A549 (cell line): ENCODE data around the gene PSAT1.

Source experiments
- CEBPB ChIP-seq, 2 experiments: fragments of >200 bp in 1 of 2; sonication (Bioruptor Twin) in 1 of 2; formaldehyde crosslinking in 1 of 2; IDR thresholded peaks; 2 replicates each; pipeline ENCODE4 v1.6.1; 2012 to 2016
- CHD4 ChIP-seq: fragments of 200-600 bp; sonication (generic); IDR thresholded peaks from 2 replicates; pipeline ENCODE4 v1.6.1; 2016; ENCODE audit warnings: antibody characterized with exemption, mild to moderate bottlenecking, borderline replicate concordance
- EP300 ChIP-seq, 2 experiments: fragments of >200 bp; sonication (Bioruptor Twin); formaldehyde crosslinking; IDR thresholded peaks; 2 replicates in 1 of 2; 3 replicates in 1 of 2; pipeline ENCODE4 v1.6.1; 2016 to 2017
- FOSB ChIP-seq: fragments of 250-450 bp; sonication (Bioruptor Pico); IDR thresholded peaks from 2 replicates; pipeline ENCODE4 v1.5.0; 2020; ENCODE audit warnings: mild to moderate bottlenecking, moderate library complexity
- KDM5A ChIP-seq: fragments of 200-600 bp; sonication (generic); IDR thresholded peaks from 2 replicates; pipeline ENCODE4 v1.6.1; 2016; ENCODE audit warnings: antibody characterized with exemption, mild to moderate bottlenecking
- MAFK ChIP-seq: fragments of 450-650 bp; IDR thresholded peaks from 2 replicates; pipeline ENCODE4 v1.6.1; 2014; ENCODE audit not compliant: partially characterized antibody
- NFE2L2 ChIP-seq: fragments of 150-350 bp; conservative IDR thresholded peaks from 2 replicates; pipeline ENCODE4 v1.6.1; 2014; ENCODE audit warnings: low read length
- POLR2A ChIP-seq: IDR thresholded peaks from 2 replicates; pipeline ENCODE4 v1.6.1; 2012; ENCODE audit warnings: mild to moderate bottlenecking, low read length
- SMC3 ChIP-seq: fragments of >200 bp; sonication (Bioruptor Twin); formaldehyde crosslinking; IDR thresholded peaks from 3 replicates; pipeline ENCODE4 v1.6.1; 2018; ENCODE audit warnings: inconsistent platforms
- TF ChIP-seq, protein P1 (sequence below): fragments of >200 bp; sonication (Bioruptor Twin); formaldehyde crosslinking; IDR thresholded peaks from 3 replicates; pipeline ENCODE4 v1.5.1; 2016
- TF ChIP-seq, protein P2 (sequence below): fragments of 450-650 bp; IDR thresholded peaks from 2 replicates; pipeline ENCODE4 v1.6.1; 2014; ENCODE audit warnings: antibody characterized with exemption

DNA sequence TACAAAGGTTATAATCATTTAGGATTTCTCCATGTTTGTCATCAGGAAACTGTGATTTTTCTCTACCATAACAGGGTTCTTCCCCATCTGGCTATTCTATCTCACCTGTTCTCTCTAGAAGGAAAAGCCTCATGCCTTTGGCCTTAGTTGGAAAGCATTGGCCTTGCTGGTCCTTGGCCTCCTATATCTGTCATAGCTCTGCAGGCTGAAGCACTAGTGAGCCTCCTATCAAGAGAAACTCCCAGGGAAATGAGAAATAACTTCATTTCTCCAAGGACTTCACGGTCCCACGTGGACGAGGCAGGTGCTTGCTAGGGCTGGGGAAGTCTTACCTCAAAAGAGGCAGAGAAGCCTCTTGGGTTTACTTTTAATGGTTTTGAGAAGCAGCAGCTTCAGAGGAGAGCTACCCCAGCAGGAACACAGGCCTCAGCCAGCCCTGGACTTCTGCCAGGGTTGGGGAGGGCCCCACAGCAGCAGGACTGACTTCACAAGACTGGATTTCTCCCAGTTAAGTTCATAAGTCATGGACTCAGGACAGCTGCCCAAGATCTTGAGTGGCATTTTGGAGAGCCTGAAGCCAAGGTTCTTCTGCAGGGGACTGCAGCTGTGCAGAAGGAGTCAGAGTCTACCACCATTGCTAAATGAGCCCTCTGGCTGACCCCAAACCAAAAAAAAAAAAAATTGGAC lies 15.8 kb upstream of the PSAT1 start:
- TF ChIP-seq EP300 (IDR thresholded peaks at IDR 0.05): no peak
- TF ChIP-seq POLR2A: no peak
- no peak for TF ChIP-seq CEBPB (IDR thresholded peaks at IDR 0.05)
- TF ChIP-seq KDM5A: no peak
- no peak for TF ChIP-seq CHD4
- TF ChIP-seq, protein P1, sequence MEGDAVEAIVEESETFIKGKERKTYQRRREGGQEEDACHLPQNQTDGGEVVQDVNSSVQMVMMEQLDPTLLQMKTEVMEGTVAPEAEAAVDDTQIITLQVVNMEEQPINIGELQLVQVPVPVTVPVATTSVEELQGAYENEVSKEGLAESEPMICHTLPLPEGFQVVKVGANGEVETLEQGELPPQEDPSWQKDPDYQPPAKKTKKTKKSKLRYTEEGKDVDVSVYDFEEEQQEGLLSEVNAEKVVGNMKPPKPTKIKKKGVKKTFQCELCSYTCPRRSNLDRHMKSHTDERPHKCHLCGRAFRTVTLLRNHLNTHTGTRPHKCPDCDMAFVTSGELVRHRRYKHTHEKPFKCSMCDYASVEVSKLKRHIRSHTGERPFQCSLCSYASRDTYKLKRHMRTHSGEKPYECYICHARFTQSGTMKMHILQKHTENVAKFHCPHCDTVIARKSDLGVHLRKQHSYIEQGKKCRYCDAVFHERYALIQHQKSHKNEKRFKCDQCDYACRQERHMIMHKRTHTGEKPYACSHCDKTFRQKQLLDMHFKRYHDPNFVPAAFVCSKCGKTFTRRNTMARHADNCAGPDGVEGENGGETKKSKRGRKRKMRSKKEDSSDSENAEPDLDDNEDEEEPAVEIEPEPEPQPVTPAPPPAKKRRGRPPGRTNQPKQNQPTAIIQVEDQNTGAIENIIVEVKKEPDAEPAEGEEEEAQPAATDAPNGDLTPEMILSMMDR: no peak
- no peak for TF ChIP-seq SMC3
- TF ChIP-seq, protein P2, sequence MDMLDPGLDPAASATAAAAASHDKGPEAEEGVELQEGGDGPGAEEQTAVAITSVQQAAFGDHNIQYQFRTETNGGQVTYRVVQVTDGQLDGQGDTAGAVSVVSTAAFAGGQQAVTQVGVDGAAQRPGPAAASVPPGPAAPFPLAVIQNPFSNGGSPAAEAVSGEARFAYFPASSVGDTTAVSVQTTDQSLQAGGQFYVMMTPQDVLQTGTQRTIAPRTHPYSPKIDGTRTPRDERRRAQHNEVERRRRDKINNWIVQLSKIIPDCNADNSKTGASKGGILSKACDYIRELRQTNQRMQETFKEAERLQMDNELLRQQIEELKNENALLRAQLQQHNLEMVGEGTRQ: no peak
- TF ChIP-seq MAFK: no peak
- no peak for TF ChIP-seq FOSB (CRISPR knock-in tag)
- no peak for TF ChIP-seq NFE2L2
